HG03439 (cell line): ENCODE results near the gene KAT14.
"Not testable (repeated sequence)": the region's sequence is repeated elsewhere in the genome, so short reads cannot be mapped to it uniquely, and the experiment has no call there.

Experiments
- ATAC-seq: cut with Tn5 transposase; IDR thresholded peaks from one replicate; pipeline ENCODE4 v1.9.1; 2021; ENCODE audit warnings: mild to moderate bottlenecking, moderate library complexity; ENCODE audit not compliant: unreplicated experiment

KAT14 gene, protein sequence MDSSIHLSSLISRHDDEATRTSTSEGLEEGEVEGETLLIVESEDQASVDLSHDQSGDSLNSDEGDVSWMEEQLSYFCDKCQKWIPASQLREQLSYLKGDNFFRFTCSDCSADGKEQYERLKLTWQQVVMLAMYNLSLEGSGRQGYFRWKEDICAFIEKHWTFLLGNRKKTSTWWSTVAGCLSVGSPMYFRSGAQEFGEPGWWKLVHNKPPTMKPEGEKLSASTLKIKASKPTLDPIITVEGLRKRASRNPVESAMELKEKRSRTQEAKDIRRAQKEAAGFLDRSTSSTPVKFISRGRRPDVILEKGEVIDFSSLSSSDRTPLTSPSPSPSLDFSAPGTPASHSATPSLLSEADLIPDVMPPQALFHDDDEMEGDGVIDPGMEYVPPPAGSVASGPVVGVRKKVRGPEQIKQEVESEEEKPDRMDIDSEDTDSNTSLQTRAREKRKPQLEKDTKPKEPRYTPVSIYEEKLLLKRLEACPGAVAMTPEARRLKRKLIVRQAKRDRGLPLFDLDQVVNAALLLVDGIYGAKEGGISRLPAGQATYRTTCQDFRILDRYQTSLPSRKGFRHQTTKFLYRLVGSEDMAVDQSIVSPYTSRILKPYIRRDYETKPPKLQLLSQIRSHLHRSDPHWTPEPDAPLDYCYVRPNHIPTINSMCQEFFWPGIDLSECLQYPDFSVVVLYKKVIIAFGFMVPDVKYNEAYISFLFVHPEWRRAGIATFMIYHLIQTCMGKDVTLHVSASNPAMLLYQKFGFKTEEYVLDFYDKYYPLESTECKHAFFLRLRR

DNA sequence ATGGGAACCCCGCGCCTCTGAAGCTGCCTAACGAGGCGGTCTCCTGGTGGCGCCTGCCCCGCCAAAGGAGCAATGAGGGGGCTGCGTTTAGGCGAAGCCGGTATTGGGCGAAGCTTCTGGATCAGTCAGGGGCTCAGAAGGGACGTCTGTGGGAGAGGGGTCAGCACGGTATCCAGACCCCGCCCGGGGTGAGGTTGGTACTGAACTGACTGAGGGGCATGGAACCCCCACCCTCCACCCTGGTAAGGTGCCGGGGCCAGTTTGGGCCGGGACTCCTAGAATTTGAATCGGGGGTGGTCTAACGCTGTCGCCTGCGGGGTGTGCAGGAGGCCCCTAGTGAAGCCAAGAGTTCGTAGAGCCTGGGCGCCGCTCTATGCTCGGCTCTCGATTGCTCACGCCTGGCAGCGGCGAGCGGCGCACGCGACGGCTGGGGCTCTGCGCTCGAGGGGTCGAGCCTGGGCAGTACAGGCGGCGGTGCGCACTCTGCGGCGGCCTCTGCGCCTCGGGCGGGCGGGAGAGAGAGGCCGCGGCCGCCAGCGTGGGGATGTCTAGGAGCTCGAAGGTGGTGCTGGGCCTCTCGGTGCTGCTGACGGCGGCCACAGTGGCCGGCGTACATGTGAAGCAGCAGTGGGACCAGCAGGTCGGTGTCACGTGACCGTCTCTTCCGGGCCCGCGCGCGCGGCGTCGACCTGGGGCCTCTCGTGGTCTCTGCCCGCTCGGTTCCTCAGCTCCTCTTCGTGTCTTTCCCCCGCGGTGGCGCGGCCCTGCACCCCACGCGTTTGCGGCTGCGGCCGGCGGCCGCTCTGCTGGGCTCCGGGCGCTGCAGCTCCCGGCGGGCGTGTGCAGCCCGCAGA is at the start of gene KAT14, which contains the start of gene PET117:
Gene KAT14, plus strand, starts transcription at position 452 of the 854 bp plus-strand sequence. CDS start 4,798 bp downstream, outside the sequence.
Gene PET117, plus strand, starts transcription at position 452 of the 854 bp plus-strand sequence. Its CDS starts 93 bp downstream, at position 545.
- ATAC-seq, result peak; percentile 86

DNA sequence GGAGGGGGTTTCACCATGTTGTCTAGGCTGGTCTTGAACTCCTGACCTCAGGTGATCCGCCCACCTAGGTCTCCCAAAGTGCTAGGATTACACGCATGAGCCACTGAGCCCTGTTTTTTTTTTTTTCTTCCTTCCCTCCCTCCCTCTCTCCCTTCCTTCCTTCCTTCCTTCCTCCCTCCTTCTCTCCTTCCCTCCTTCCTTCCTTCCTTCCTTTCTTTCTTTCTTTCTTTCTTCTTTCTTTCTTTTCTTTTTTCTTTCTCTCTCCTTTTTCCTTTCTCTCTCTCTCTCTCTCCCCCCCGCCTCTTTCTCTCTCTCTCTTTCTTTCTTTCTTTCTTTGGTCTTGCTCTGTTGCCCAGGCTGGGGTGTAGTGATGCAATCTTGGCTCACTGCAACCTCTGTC is 49.4 kb upstream of the KAT14 start:
- ATAC-seq, result not testable (repeated sequence)

DNA sequence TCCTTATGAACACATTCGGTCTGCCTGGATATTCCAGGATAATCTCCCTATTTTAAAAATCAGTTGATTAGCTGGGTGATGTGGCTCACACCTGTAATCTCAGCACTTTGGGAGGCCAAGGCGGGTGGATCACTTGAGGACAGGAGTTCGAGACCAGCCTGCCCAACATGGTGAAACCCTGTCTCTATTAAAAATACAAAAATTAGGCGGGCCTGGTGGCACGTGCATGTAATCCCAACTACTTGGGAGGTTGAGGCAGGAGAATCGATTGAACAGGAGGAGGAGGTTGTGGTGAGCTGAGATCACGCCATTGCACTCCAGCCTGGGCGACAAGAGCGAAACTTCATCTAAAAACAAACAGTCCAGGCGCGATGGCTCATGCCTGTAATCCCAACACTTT is 48.8 kb upstream of the KAT14 start:
- ATAC-seq, result not testable (repeated sequence)

DNA sequence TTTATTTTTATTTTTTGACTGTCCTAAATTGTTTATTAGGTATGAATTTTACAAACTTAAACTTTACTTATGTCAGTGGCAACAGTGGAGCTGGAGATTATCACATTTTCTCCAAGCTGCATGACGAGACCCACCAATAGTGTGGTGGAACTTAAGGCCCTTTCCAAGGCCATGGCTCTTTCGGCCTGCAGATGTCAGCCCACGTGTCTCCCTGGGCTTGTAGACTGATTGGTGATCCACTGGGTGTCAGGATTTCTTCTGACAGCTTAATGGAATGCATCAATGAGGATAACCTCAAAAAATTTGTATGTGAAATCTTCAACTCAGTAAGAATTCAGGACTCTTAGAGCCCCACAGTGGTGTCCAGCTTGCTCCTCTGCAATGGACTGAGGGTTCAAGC is 47.6 kb upstream of the KAT14 start:
- no peak for ATAC-seq

DNA sequence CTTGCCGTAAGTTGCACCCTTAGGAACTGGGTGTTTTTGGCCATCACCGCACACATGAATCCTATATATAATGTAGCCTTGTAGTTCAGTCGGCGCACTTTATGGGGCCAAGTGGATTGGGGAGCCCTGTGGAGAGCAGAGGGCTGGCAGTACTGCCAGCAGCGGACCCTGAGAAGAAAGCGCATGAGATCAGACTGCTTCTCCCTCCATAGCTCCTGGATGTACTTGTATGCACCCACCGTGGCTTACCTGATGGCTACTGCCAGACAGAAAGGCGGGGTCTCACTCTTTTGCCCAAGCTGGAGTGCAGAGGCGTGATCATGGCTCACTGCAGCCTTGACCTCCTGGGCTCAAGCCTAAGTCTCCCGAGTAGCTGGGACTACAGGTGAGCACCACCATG is 47.2 kb upstream of the KAT14 start:
- no peak for ATAC-seq

DNA sequence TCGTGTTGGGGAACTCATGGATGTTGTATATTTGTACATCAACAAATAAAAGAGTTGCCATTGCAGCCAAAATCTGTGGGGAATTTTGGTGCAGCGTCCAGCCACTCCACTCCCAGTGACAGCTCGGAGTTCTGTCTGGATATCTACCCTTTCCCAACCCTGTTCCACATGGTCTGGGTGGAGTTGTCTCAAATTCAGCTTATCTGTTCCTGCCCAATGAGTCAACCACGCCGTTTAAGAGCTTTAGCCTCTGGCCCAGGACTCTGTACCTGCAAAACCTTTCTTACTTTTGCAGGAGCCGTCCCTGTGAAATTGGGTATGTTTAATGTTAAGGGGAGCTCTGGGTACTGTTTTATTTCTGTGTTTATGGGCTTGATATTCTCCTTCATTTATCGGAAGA is 46.0 kb upstream of the KAT14 start:
- ATAC-seq, result no peak

DNA sequence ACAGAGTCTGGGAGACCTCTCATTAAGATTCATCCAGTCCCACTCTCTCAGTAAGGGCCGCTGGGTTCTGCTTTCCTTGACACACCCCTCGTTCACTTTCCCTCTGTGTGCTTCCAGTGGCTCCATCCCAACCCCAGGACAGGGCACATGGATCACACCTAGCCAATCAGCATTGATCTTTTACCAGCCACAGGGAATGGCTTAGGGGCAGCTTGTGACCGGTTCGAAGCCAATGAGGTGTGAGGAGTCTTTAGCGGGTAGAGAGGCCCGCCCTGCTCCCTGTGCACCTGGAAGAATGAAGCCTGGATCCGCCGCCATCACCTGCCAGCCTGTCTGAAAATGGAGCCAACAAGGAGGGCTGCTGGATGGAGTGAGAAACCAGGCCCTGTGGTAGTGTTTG is 44.8 kb upstream of the KAT14 start:
- ATAC-seq, result no peak

DNA sequence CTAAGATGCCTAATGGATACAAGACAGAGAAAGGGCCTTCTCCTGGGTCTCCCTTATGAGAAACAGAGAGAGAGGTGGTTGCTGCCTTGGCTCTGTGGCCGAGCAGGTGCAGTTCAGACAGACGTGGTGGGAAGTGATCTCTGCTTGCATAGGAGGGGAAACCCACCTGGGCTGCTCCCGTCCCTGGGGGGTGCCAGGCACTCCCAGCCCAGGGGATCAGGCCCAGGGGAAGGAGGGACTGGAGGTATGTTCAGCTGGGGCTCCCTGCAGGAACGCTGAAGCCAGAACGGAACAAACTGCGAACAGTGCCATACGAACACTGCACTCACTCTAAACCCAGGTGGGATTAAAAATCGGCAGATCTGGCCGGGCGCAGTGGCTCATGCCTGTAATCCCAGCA is 44.3 kb upstream of the KAT14 start:
- ATAC-seq, result no peak

DNA sequence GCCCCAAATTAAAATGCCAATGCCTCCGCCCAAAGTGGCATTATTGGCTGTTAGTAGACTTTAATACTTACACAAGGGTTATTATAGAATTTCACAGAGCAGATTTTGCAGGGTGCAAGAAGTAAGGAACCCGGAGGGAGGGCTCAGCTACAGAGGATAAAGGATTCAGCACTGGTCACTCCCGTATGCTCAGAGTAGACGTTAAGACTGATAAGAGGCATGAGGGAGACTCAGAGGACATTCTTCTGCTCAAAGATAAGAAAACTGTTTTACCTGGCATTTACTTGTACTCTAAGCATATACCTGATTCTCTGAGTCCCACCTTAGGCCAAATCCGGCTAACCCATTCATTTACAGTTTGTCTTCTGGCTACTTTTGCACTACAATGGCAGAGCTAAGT is 43.5 kb upstream of the KAT14 start:
- no peak for ATAC-seq

DNA sequence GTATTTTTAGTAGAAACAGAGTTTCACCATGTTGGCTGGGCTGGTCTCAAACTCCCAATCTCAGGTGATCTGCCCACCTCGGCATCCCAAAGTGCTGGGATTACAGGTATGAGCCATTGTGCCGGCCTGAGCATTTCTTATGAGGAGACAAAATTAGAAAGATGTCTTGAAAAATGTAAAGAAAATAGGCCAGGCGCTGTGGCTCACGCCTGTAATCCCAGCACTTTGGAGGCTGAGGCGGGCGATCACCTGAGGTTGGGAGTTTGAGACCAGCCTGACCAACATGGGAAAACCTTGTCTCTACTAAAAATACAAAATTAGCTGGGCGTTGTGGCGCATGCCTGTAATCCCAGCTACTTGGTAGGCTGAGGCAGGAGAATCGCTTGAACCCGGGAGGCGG is 37.1 kb upstream of the KAT14 start:
- ATAC-seq, result not testable (repeated sequence)

DNA sequence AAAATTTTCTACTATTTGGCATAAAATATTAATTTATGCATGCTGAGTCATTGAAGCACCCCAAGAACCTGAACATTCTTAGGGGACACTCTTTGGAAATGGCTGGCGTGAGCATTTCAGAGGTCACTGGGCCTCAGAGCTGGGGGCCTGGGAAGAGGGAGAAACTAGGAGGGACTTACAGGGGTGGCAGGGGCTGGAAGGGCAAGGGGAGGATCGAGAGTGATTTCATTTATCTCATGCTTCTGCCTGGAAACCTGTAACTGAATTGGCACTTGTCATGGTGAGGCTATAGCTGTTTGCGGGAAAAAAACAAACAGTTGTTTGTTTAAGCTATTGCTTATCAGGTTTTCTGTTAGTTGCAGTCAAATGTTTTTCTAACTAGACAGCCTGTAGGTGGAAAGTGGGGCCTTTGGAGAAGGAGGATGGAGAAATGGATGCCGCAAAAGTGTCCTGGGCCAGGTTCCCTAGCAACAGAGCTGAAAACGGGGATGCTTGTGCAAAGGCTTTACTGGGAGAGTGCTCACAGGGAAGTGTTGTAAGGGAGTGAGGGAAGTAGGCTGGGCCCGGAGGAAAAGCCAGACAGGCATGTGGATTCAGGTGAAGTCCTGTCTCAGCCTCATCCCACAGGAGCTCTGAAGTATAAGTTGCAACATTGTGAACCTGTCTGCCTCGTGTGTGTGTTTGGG is 36.4 kb upstream of the KAT14 start:
- no peak for ATAC-seq

DNA sequence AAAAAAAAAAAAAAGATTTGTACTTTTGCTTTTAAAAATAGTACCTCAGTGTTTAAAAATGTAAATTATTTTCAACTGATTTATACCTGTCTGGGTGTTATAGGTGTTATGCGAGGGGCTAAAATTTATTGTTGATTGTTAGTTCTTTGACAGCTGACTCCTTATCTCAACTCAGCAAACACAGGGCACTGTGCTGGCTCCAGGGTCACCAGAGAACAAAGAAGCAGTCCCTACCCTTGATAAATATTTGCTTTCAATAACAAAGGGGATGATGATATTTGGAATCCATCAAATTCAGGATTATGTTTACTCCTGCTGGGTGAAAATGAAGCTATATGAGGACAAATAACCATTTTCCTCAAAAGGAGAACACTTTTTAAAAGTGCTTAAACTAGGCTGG is 34.2 kb upstream of the KAT14 start:
- ATAC-seq, result no peak

DNA sequence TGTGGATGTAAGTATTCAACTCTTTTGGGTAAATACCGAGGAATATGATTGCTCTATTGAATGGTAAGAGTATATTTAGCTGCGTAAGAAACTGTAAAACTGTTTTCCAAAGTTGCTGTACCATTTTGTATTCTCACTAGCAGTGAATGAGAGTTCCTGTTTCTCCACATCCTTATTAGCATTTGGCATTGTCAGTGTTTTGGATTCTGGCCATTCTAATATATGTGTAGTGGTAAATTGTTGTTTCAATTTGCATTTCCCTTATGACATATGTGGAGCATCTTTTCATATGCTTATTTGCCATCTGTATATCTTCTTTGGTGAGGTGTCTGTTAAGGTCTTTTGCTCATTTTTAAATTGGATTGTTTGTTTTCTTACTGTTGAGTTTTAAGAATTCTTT is 29.3 kb upstream of the KAT14 start:
- no peak for ATAC-seq

DNA sequence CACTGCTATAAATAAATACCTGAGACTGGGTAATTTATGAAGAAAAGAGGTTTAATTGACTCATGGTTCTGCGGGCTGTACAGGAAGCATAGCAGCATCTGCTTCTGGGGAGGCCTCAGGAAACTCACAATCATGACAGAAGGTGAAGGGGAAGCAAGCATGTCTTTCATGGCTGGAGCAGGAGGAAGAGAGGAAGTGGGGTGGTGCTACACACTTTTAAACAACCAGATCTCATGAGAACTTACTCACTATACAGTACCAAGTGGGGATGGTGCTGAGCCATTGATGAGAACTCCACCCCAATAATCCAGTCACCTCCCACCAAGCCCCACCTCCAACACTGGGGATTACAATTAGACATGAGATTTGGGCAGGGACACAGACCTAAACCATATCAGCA is 9.1 kb upstream of the KAT14 start:
- ATAC-seq, result not testable (repeated sequence)

DNA sequence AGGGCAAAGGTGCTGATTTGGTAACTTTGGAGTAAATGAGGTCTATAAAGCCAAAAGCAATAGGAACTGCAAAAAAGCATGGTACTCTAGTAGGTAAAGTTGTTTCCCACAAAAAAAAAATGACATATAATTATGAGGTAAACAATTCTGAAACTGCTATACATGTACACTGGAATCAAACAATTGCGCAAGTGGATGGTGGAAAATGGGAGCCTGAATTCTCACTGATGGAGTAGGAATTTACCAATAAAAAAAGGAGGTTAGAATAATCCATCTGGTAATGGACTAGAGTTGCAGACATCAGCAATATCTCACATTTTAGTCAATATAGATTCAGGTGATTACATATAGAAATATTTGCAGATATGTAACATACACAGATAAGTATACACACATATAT is 5.0 kb upstream of the KAT14 start:
- ATAC-seq, result no peak

DNA sequence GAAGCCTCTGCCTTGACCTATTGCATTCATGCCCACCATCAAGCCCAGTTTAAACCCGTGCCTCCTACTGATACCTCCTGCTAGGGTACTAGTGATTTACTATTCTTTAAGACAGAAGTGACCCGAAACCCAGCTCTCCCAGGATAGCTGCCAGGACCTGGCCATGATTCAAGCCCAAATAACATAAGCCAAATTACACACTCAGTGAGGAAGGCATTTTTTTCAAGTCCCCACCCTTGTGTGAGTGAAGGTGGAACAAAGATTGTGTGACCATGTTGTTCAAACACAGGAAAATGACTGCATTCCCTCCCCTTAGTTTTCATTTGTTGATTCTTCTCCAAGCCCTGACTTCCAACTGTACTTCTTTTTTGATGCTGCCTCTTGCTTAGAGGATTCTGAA is 3.7 kb upstream of the KAT14 start:
- no peak for ATAC-seq

DNA sequence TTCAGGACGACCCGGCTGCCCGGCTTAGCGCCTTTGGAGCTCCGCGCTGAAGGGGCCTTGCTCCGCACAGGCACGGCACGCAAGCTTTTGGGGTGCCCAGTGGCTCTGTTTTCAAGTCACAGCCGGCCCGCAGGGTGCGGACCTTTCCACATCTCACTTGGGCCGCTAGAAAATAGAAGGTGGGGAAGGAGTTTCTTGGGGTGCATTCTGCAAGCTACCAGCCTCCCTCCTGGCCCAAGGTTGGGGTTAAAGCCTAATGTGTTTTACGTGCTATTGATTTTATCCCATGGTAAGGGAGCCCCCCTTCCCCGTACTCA is 561 bp downstream of the KAT14 start:
- peak; percentile 43 for ATAC-seq

DNA sequence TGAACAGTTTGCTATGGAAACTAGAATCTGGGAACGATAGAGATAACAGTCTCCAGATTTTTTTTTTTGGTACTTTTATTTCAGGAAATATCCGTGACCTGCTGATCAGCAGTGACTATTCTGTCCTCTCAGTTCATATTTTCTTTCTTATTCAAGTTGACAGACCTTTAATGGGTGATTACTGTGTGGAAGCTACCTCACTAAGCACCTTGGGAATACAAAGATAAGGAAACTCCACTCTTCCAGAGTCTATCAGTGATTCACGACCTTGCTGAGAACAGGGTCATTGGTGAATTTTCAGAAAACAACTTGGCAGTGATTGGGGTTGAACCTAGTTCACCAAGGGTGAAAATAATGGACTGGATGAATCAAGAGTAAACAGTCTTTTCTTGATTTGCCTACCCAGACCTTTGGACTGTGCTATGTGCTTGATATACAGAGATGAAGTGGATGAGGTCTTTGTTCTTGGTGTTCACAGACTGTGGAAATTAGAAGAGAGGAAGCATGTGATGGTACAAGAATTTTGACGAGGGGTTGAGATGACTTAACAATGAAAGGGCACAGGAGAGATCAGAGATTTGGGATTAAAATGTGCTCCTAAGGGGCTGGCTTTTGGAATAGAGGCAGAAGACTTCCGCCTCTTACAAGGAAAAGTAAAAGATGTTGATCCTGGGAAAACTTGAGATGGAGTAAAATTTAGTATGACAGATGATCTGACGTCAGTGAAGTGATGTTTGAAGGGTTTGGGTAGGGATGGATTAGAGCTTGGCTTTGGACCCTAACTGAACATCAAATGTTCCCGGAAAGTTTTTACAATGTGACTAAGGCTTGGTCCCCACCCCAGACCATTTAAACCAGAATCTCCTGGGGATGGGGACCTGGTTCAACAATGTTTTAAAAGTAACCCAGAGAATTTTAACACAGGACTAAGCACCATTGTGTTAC is 1.2 kb downstream of the KAT14 start:
- ATAC-seq, result no peak

DNA sequence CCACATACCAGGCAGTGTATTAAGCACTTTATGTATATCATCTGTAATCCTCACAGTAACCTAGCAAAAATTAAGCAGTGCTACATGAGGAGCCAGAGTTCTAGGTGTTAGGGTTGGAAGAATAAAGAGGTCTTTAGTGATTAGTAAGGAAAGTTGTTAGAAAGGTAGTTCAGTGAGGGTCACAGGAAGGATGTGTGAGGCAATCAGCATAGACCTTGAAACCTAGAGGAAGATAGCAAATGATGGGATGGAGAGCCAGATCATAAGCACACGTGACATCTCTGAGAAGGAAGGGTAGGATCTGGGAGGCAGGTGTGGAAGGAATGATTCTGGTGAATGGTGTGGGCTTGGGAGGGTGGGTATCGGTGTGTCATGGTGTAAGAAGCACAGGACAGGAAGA is 2.2 kb downstream of the KAT14 start:
- ATAC-seq, result no peak
